ENCODE measurements around the gene VTI1A. TPM values are rescaled to one million over a fixed set of nuclear protein-coding genes. Genes with fewer than 3 reads are reported as not detected.
A peak's percentile ranks its signal among the peaks of the same experiment; 100 is the strongest.

VTI1A gene
- total and polyA plus RNA-seq, 2 experiments from 2014 or later: 26.8 to 31.0 TPM

DNA sequence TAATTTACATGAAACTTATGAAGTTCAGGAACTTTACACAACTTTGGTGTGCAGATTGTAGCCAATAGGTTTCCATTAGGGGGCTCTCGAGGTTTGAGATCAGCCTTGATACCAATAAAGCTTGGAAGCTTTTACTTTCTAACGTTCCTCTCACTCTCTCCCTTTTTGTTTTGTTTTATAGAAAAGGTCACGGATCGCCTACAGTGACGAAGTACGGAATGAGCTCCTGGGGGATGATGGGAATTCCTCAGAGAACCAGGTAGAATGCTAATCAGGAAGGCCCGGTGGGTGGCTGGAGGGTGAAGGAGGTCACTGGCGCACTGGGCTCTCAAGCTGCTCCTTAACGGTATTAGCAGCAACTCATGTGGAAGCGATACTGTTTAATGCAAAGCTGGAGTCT is 79.9 kb downstream of the VTI1A start:
- Histone ChIP-seq H3K27ac (ENCODE audit: low read depth) (no peak overlapping the region), H3K4me2 (no peak overlapping the region), H3K36me3 (ENCODE audit: insufficient read depth) (no peaks in the 10 kb centered on the region), H4K20me1 (replicated peaks; ENCODE audit: insufficient read depth) (no peaks in the 10 kb centered on the region), H3K4me1 (ENCODE audit: insufficient read depth) (peaks cover 7% of the 10 kb centered on the region; the same call in 1 of the 2 replicates), H3K79me2 (replicated peaks; ENCODE audit: insufficient read depth) (no peaks in the 10 kb centered on the region), H3K27me3 (ENCODE audit: insufficient read depth) (no peaks in the 10 kb centered on the region), H3K4me3 (0 out of 2 replicates have a peak overlapping the region, but pooled peaks have one; percentile 10), H2AFZ (no peak overlapping the region), H3K9me2 (ENCODE audit: insufficient read depth) (no peaks in the 10 kb centered on the region), H3F3A (replicated peaks; ENCODE audit: low read depth) (no peaks in the 10 kb centered on the region)
- DNase-seq (ENCODE audit: low spot score) (peak; percentile 73), ATAC-seq (peak; percentile 99)
- Mint-ChIP-seq H3K27ac (peak overlapping the region; percentile 81; the same call in 1 of the 2 replicates), H3K4me1 (peaks cover 41% of the 10 kb centered on the region), H3K36me3 (ENCODE audit: low read depth) (no peaks in the 10 kb centered on the region), H3K4me3 (peak overlapping the region; percentile 58), H3K27me3 (ENCODE audit: insufficient read depth, low read depth, poor library complexity) (no peaks in the 10 kb centered on the region), H3K9me3 (no peaks in the 10 kb centered on the region)
- TF ChIP-seq, protein P1, sequence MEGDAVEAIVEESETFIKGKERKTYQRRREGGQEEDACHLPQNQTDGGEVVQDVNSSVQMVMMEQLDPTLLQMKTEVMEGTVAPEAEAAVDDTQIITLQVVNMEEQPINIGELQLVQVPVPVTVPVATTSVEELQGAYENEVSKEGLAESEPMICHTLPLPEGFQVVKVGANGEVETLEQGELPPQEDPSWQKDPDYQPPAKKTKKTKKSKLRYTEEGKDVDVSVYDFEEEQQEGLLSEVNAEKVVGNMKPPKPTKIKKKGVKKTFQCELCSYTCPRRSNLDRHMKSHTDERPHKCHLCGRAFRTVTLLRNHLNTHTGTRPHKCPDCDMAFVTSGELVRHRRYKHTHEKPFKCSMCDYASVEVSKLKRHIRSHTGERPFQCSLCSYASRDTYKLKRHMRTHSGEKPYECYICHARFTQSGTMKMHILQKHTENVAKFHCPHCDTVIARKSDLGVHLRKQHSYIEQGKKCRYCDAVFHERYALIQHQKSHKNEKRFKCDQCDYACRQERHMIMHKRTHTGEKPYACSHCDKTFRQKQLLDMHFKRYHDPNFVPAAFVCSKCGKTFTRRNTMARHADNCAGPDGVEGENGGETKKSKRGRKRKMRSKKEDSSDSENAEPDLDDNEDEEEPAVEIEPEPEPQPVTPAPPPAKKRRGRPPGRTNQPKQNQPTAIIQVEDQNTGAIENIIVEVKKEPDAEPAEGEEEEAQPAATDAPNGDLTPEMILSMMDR (conservative IDR thresholded peaks at IDR 0.05; ENCODE audit: low read depth in 2 of 2): peak in 1 of 2 experiments; percentile 30; a peak in 2 of 4 replicates
- TF ChIP-seq STAT1 (IDR thresholded peaks at IDR 0.05; ENCODE audit: unreplicated experiment) (no peak), CREB1 (CRISPR knock-in tag; IDR thresholded peaks at IDR 0.05; ENCODE audit: low read depth) (0 out of 2 replicates have a peak, but pooled peaks have one; percentile 11), POLR2AphosphoS5 (IDR thresholded peaks at IDR 0.05; ENCODE audit: low read depth) (no peak), NANOG (IDR thresholded peaks at IDR 0.05; ENCODE audit: borderline replicate concordance) (no peak), EZH2 (IDR thresholded peaks at IDR 0.05; ENCODE audit: low read depth, unreplicated experiment) (no peak), ZNF331 (CRISPR knock-in tag; IDR thresholded peaks at IDR 0.05; ENCODE audit: low read depth) (no peak)

DNA sequence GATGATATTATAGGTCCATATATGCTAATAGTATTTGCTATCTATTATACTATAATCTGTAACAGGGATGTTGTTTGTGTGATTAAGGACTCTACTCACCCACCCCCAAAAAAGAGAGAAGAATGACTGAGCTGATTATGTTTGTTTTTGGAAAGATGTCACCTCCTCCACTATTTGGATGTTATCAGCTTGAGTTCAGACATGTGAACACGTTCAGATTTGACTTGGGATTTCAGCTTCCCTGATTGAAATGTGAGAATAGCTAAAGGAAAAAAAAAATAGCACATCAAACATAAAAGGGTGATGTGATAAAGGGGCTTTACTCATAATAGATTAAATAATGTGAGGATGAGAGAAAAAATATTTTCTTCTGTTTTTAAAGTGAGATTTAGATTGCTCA is 81.2 kb downstream of the VTI1A start:
- peaks cover 38% of the 10 kb centered on the region for H3K4me1 Mint-ChIP-seq
- DNase-seq (ENCODE audit: low spot score): no peak
- Histone ChIP-seq H3K36me3 (ENCODE audit: insufficient read depth) (no peaks in the 10 kb centered on the region), H3K4me3 (no peak overlapping the region), H4K20me1 (replicated peaks; ENCODE audit: insufficient read depth) (no peaks in the 10 kb centered on the region), H3K4me1 (ENCODE audit: insufficient read depth) (peaks cover 7% of the 10 kb centered on the region; the same call in 1 of the 2 replicates), H3K9me2 (ENCODE audit: insufficient read depth) (no peaks in the 10 kb centered on the region), H3F3A (replicated peaks; ENCODE audit: low read depth) (no peaks in the 10 kb centered on the region), H3K27me3 (ENCODE audit: insufficient read depth) (no peaks in the 10 kb centered on the region), H2AFZ (no peak overlapping the region), H3K27ac (ENCODE audit: low read depth) (no peak overlapping the region), H3K79me2 (replicated peaks; ENCODE audit: insufficient read depth) (no peaks in the 10 kb centered on the region), H3K4me2 (no peak overlapping the region)
- H3K27ac Mint-ChIP-seq: no peak overlapping the region
- no peaks in the 10 kb centered on the region for H3K36me3 Mint-ChIP-seq (ENCODE audit: low read depth)
- H3K9me3 Mint-ChIP-seq: no peaks in the 10 kb centered on the region
- H3K4me3 Mint-ChIP-seq: no peak overlapping the region
- no peak for ATAC-seq
- no peaks in the 10 kb centered on the region for H3K27me3 Mint-ChIP-seq (ENCODE audit: insufficient read depth, low read depth, poor library complexity)
- TF ChIP-seq ZNF331 (CRISPR knock-in tag; IDR thresholded peaks at IDR 0.05; ENCODE audit: low read depth) (no peak), JUNB (IDR thresholded peaks at IDR 0.05; ENCODE audit: unreplicated experiment) (no peak), POLR2AphosphoS5 (IDR thresholded peaks at IDR 0.05; ENCODE audit: low read depth) (no peak)
- TF ChIP-seq, protein P2, sequence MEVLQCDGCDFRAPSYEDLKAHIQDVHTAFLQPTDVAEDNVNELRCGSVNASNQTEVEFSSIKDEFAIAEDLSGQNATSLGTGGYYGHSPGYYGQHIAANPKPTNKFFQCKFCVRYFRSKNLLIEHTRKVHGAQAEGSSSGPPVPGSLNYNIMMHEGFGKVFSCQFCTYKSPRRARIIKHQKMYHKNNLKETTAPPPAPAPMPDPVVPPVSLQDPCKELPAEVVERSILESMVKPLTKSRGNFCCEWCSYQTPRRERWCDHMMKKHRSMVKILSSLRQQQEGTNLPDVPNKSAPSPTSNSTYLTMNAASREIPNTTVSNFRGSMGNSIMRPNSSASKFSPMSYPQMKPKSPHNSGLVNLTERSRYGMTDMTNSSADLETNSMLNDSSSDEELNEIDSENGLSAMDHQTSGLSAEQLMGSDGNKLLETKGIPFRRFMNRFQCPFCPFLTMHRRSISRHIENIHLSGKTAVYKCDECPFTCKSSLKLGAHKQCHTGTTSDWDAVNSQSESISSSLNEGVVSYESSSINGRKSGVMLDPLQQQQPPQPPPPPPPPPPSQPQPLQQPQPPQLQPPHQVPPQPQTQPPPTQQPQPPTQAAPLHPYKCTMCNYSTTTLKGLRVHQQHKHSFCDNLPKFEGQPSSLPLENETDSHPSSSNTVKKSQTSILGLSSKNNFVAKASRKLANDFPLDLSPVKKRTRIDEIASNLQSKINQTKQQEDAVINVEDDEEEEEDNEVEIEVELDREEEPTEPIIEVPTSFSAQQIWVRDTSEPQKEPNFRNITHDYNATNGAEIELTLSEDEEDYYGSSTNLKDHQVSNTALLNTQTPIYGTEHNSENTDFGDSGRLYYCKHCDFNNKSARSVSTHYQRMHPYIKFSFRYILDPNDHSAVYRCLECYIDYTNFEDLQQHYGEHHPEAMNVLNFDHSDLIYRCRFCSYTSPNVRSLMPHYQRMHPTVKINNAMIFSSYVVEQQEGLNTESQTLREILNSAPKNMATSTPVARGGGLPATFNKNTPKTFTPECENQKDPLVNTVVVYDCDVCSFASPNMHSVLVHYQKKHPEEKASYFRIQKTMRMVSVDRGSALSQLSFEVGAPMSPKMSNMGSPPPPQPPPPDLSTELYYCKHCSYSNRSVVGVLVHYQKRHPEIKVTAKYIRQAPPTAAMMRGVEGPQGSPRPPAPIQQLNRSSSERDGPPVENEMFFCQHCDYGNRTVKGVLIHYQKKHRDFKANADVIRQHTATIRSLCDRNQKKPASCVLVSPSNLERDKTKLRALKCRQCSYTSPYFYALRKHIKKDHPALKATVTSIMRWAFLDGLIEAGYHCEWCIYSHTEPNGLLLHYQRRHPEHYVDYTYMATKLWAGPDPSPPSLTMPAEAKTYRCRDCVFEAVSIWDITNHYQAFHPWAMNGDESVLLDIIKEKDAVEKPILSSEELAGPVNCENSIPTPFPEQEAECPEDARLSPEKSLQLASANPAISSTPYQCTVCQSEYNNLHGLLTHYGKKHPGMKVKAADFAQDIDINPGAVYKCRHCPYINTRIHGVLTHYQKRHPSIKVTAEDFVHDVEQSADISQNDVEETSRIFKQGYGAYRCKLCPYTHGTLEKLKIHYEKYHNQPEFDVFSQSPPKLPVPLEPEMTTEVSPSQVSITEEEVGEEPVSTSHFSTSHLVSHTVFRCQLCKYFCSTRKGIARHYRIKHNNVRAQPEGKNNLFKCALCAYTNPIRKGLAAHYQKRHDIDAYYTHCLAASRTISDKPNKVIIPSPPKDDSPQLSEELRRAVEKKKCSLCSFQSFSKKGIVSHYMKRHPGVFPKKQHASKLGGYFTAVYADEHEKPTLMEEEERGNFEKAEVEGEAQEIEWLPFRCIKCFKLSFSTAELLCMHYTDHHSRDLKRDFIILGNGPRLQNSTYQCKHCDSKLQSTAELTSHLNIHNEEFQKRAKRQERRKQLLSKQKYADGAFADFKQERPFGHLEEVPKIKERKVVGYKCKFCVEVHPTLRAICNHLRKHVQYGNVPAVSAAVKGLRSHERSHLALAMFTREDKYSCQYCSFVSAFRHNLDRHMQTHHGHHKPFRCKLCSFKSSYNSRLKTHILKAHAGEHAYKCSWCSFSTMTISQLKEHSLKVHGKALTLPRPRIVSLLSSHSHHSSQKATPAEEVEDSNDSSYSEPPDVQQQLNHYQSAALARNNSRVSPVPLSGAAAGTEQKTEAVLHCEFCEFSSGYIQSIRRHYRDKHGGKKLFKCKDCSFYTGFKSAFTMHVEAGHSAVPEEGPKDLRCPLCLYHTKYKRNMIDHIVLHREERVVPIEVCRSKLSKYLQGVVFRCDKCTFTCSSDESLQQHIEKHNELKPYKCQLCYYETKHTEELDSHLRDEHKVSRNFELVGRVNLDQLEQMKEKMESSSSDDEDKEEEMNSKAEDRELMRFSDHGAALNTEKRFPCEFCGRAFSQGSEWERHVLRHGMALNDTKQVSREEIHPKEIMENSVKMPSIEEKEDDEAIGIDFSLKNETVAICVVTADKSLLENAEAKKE (CRISPR knock-in tag; IDR thresholded peaks at IDR 0.05): no peak
- TF ChIP-seq, protein P1 (conservative IDR thresholded peaks at IDR 0.05; ENCODE audit: low read depth in 2 of 2): no peak
